ENCODE data around the gene SGSM2.

SGSM2 gene

GRCh38 chr17:2387086-2388019 is 50.1 kb downstream of the SGSM2 start:
- DNase-seq (ENCODE audit: low spot score), result no peak

- DNase-seq (ENCODE audit: low spot score), result no peak
Measured at GRCh38 chr17:2388020-2388682, 50.9 kb downstream of the SGSM2 start.

GRCh38 chr17:2388683-2389055 is 51.4 kb downstream of the SGSM2 start:
- DNase-seq (ENCODE audit: low spot score), result no peak

- DNase-seq (ENCODE audit: low spot score), result no peak
Measured at GRCh38 chr17:2390199-2390836, 53.0 kb downstream of the SGSM2 start.

GRCh38 chr17:2391597-2392251 is 54.4 kb downstream of the SGSM2 start:
- no peak for DNase-seq (ENCODE audit: low spot score)

GRCh38 chr17:2392252-2393173 is 55.2 kb downstream of the SGSM2 start:
- DNase-seq (ENCODE audit: low spot score), result peak; percentile 97

GRCh38 chr17:2393174-2393953 is 56.1 kb downstream of the SGSM2 start:
- peak; percentile 91 for DNase-seq (ENCODE audit: low spot score)

- DNase-seq (ENCODE audit: low spot score), result no peak
Measured at GRCh38 chr17:2393954-2394749, 56.9 kb downstream of the SGSM2 start.

- DNase-seq (ENCODE audit: low spot score), result no peak
Measured at GRCh38 chr17:2394775-2395201, 57.5 kb downstream of the SGSM2 start.

GRCh38 chr17:2395258-2396181 is 58.2 kb downstream of the SGSM2 start:
- DNase-seq (ENCODE audit: low spot score), result no peak

GRCh38 chr17:2396192-2396567 is 58.9 kb downstream of the SGSM2 start:
- DNase-seq (ENCODE audit: low spot score), result no peak

- DNase-seq (ENCODE audit: low spot score), result peak; percentile 38
Measured at GRCh38 chr17:2396568-2397246, 59.4 kb downstream of the SGSM2 start.

- DNase-seq (ENCODE audit: low spot score), result no peak
Measured at GRCh38 chr17:2397247-2398171, 60.2 kb downstream of the SGSM2 start.

- no peak for DNase-seq (ENCODE audit: low spot score)
Measured at GRCh38 chr17:2398182-2398581, 60.9 kb downstream of the SGSM2 start.

- DNase-seq (ENCODE audit: low spot score), result peak; percentile 70
Measured at GRCh38 chr17:2398655-2399571, 61.6 kb downstream of the SGSM2 start.
